GM12878 (cell line): ENCODE data around the gene INPP4B. TPM values are rescaled to one million over a fixed set of nuclear protein-coding genes. Genes with fewer than 3 reads are reported as not detected.

Source experiments
- ATAC-seq: fragments of 200-7000 bp; cut with Tn5 transposase; 3 replicates; pipeline ENCODE4 v1.9.1; 2020; ENCODE audit warnings: mild to moderate bottlenecking, moderate library complexity
- BruUV-seq: library from RNA; stranded (reverse); fragments of 400-500 nt; replicated peaks from 2 replicates; lab custom pipeline; 2021; lab: Mats Ljungman, UMichigan
- CTCF ChIA-PET: fragments of 300-600 bp; sonication (Branson Sonifier 250); formaldehyde crosslinking; extraction: SDS; loops from one replicate; lab custom pipeline; 2021; ENCODE audit warnings: inconsistent platforms; lab: Yijun Ruan, JAX
- POLR2A ChIA-PET: fragments of 350-600 bp; formaldehyde crosslinking; extraction: SDS; loops from one replicate; lab custom pipeline; 2021; ENCODE audit warnings: inconsistent platforms; lab: Charles Lee
- RAD21 ChIA-PET: fragments of 300-600 bp; sonication (Branson Sonifier 250); formaldehyde crosslinking; loops from one replicate; lab custom pipeline; 2023; ENCODE audit warnings: antibody characterized with exemption; ENCODE audit not compliant: unreplicated experiment; lab: Charles Lee
- SMC1A ChIA-PET: fragments of 300-600 bp; sonication (Branson Sonifier 250); formaldehyde crosslinking; loops from one replicate; lab custom pipeline; 2023; ENCODE audit not compliant: unreplicated experiment, uncharacterized antibody; lab: Charles Lee
- DNase-seq: peaks from one replicate; pipeline ENCODE4 v3.0.0-alpha.2; 2011; ENCODE audit warnings: low read depth, low spot score
- FAIRE-seq: peaks from 3 replicates; lab custom pipeline; 2011; peaks lifted over from hg19 to GRCh38; lab: Jason Lieb, UNC
- H2AFZ ChIP-seq: 2 replicates; pipeline ENCODE4 v1.6.0; 2011; ENCODE audit warnings: low read depth, low read length, control low read depth; ENCODE audit not compliant: control insufficient read depth
- H3K27ac ChIP-seq: 2 replicates; pipeline ENCODE4 v1.5.1; 2011; ENCODE audit warnings: control low read depth; ENCODE audit not compliant: control insufficient read depth, insufficient read depth
- H3K27me3 ChIP-seq, 2 experiments: replicated peaks in 1 of 2; 2 replicates each; pipeline versions ENCODE4 v1.6.0 to v1.6.1; 2011; ENCODE audit warnings: low read length in 1 of 2; ENCODE audit not compliant: control insufficient read depth in 2 of 2, insufficient read depth in 2 of 2
- H3K36me3 ChIP-seq, 2 experiments: 2 replicates each; pipeline ENCODE4 v1.5.1; 2011; ENCODE audit warnings: low read length in 1 of 2; ENCODE audit not compliant: control insufficient read depth in 2 of 2, insufficient read depth in 2 of 2
- H3K4me1 ChIP-seq: 2 replicates; pipeline ENCODE4 v1.6.1; 2011; ENCODE audit warnings: mild to moderate bottlenecking, low read length, moderate library complexity, mixed read lengths; ENCODE audit not compliant: control insufficient read depth, insufficient read depth
- H3K4me2 ChIP-seq: 2 replicates; pipeline ENCODE4 v1.6.0; 2011; ENCODE audit warnings: control low read depth; ENCODE audit not compliant: control insufficient read depth, insufficient read depth
- H3K4me3 ChIP-seq: fragments of 200-600 bp; sonication (generic); 2 replicates; pipeline ENCODE4 v1.5.1; 2016
- H3K79me2 ChIP-seq: 2 replicates; pipeline ENCODE4 v1.6.0; 2011; ENCODE audit warnings: low read length; ENCODE audit not compliant: control insufficient read depth, insufficient read depth
- H3K9ac ChIP-seq: 2 replicates; pipeline ENCODE4 v1.8.0; 2011; ENCODE audit warnings: low read length, control low read depth, mixed read lengths; ENCODE audit not compliant: control insufficient read depth, insufficient read depth
- H3K9me3 ChIP-seq: replicated peaks from 3 replicates; pipeline ENCODE4 v1.5.1; 2011; ENCODE audit warnings: mild to moderate bottlenecking, low read length; ENCODE audit not compliant: control insufficient read depth, insufficient read depth
- H4K20me1 ChIP-seq: 2 replicates; pipeline ENCODE4 v1.6.0; 2011; ENCODE audit not compliant: control insufficient read depth, insufficient read depth
- BCL11A ChIP-seq: IDR thresholded peaks from 2 replicates; pipeline ENCODE4 v1.6.1; 2011; ENCODE audit warnings: low read depth, low read length
- BHLHE40 ChIP-seq, 2 experiments: fragments of 450-650 bp in 1 of 2; IDR thresholded peaks; 2 replicates each; pipeline ENCODE4 v1.6.1; 2011 to 2017; ENCODE audit warnings: low read depth in 2 of 2, borderline replicate concordance in 1 of 2, improper control_type of control experiment in 1 of 2, low read length in 1 of 2, mild to moderate bottlenecking in 1 of 2
- CREB1 ChIP-seq: IDR thresholded peaks from 2 replicates; pipeline ENCODE4 v1.6.1; 2012; ENCODE audit warnings: low read depth, mild to moderate bottlenecking, inconsistent platforms
- FOXM1 ChIP-seq: IDR thresholded peaks from 2 replicates; pipeline ENCODE4 v1.6.1; 2012; ENCODE audit warnings: low read depth, mild to moderate bottlenecking, inconsistent platforms, low read length, moderate library complexity
- GATAD2B ChIP-seq: fragments of 450-650 bp; conservative IDR thresholded peaks from 2 replicates; pipeline ENCODE4 v1.6.1; 2017; ENCODE audit warnings: low read depth, mild to moderate bottlenecking, moderate library complexity
- HCFC1 ChIP-seq: fragments of 150-350 bp; IDR thresholded peaks from 2 replicates; pipeline ENCODE4 v1.6.1; 2014; ENCODE audit warnings: low read length
- NR2F1 ChIP-seq: fragments of 450-650 bp; conservative IDR thresholded peaks from 2 replicates; pipeline ENCODE4 v1.6.1; 2017; ENCODE audit warnings: mild to moderate bottlenecking
- PAX5 ChIP-seq: IDR thresholded peaks from 2 replicates; pipeline ENCODE4 v1.6.1; 2011; ENCODE audit warnings: low read depth, low read length, borderline replicate concordance
- REST ChIP-seq: IDR thresholded peaks from 2 replicates; pipeline ENCODE4 v1.6.1; 2012; ENCODE audit warnings: mild to moderate bottlenecking, low read depth, low read length
- SUPT20H ChIP-seq: IDR thresholded peaks from 2 replicates; pipeline ENCODE4 v1.6.1; 2011; ENCODE audit warnings: low read depth, mild to moderate bottlenecking, low read length, moderate library complexity, borderline replicate concordance; ENCODE audit not compliant: control insufficient read depth
- ZBTB4 ChIP-seq: fragments of 450-650 bp; formaldehyde crosslinking; IDR thresholded peaks from 2 replicates; pipeline ENCODE4 v1.4.0; 2022; ENCODE audit warnings: mild to moderate bottlenecking, moderate library complexity
- in situ Hi-C: fragments of 300-500 bp; cut with MboI; formaldehyde crosslinking; loops from 9 replicates; pipeline ENCODE4 v1.14.3; 2018; ENCODE audit warnings: mixed read lengths
- intact Hi-C: fragments of 100-400 bp; cut with micrococcal nuclease; formaldehyde crosslinking; loops from one replicate; pipeline ENCODE4 v1.14.2; 2022; ENCODE audit not compliant: unreplicated experiment
- polyA plus RNA-seq, 11 experiments: library from polyadenylated mRNA; depleted of rRNA in 4 of 11; unstranded in 6 of 11; stranded (reverse) in 5 of 11; fragments of >200 nt; fragmentation: Nextera tagmentation in 4 of 11; fragmentation: Illumina TruSeq in 1 of 11; extraction: Ambion mirVana in 4 of 11; extraction: Trizol in 1 of 11; gene quantifications; 1 replicate in 1 of 11; 2 replicates in 10 of 11; pipeline versions ENCODE4 v1.2.1 to v1.2.3, GENCODE V29; 2011 to 2016; ENCODE audit warnings: inconsistent platforms in 2 of 11, missing spikeins in 2 of 11, low read depth in 1 of 11
- total RNA-seq, 4 experiments: library from RNA; depleted of rRNA in 3 of 4; stranded (reverse); fragments of >200 nt in 3 of 4; fragmentation: Illumina TruSeq in 1 of 4; extraction: Trizol in 1 of 4; gene quantifications; 2 replicates each; pipeline versions ENCODE4 v1.2.1 to v1.2.3, GENCODE V29; 2013 to 2021
- TF ChIP-seq, protein P1 (sequence below): fragments of 450-650 bp; IDR thresholded peaks from 2 replicates; pipeline ENCODE4 v1.6.1; 2017; ENCODE audit warnings: antibody characterized with exemption, mild to moderate bottlenecking, moderate library complexity

Gene INPP4B
- total and polyA plus RNA-seq, 10 of the 15 experiments (the other 5 are each of a cell fraction or from before 2014, with no cell fraction given), result 0.53 to 11.2 (median 0.95) TPM

DNA sequence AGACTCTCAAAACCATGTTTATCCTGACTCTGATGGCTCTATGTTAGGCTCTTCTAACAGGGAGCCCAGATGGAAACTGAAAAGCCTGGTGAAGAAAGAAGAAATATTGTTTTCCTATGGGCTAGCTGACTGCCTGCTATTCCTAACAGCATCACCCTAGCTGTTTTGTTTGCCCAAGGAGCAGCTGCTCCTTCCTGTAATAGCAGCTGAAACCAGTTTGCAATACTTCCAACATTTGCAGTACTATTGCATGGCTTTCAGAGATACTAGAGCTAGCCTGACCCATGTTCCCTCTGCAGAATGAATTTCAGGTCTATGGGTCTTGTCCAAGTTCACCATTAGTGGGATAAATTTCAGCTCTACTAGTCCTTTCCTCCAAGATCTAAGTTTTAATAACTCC, 495.2 kb downstream of the INPP4B start:
- no peaks in the 10 kb centered on the region for H3K27me3 ChIP-seq
- ATAC-seq (no peak), DNase-seq (no peak), FAIRE-seq (no peak)
- SMC1A ChIA-PET, result interaction anchor here (0.6 to 7.3 kb wide), 35 partner anchors 9 to 375 kb away, joined by 3 to 120 read pairs (median 7); no protein-coding TSS in a partner anchor
- intact Hi-C loops (loop anchor here (2.0 to 10.0 kb wide), 4 partner anchors 224 to 1044 kb away; no protein-coding TSS in a partner anchor), in situ Hi-C loops (loop anchor here (10.0 kb wide), 2 partner anchors 364 to 494 kb away; partner anchors contain the start of gene INPP4B)
- CTCF ChIA-PET, result interaction anchor here (0.9 to 10.0 kb wide), 17 partner anchors 10 to 1044 kb away, joined by 3 to 135 read pairs (median 5); no protein-coding TSS in a partner anchor
- no peaks in the 10 kb centered on the region for H4K20me1 ChIP-seq
- H3K4me1 ChIP-seq, result no peaks in the 10 kb centered on the region
- no peak overlapping the region for H3K4me2 ChIP-seq
- no peak overlapping the region for H3K4me3 ChIP-seq
- H3K27ac ChIP-seq, result no peak overlapping the region
- H3K79me2 ChIP-seq, result no peaks in the 10 kb centered on the region
- BruUV-seq, result no TSS peak
- H3K36me3 ChIP-seq, result no peaks in the 10 kb centered on the region
- no peaks in the 10 kb centered on the region for H3K9me3 ChIP-seq
- H2AFZ ChIP-seq, result no peak overlapping the region
- POLR2A ChIA-PET, result interaction anchor here (1.0 to 2.0 kb wide), 3 partner anchors 55 to 217 kb away, joined by 3 to 5 read pairs (median 4); no protein-coding TSS in a partner anchor
- no peak overlapping the region for H3K9ac ChIP-seq
- TF ChIP-seq BHLHE40 (IDR thresholded peaks at IDR 0.05; ENCODE audit: borderline replicate concordance in 1 of 2, low read depth in 2 of 2, low read length in 1 of 2) (no peak), ZBTB4 (no peak), SUPT20H (no peak), PAX5 (no peak), BCL11A (no peak), REST (no peak), FOXM1 (no peak), GATAD2B (no peak), HCFC1 (no peak), CREB1 (no peak), NR2F1 (no peak)
- TF ChIP-seq, protein P1, sequence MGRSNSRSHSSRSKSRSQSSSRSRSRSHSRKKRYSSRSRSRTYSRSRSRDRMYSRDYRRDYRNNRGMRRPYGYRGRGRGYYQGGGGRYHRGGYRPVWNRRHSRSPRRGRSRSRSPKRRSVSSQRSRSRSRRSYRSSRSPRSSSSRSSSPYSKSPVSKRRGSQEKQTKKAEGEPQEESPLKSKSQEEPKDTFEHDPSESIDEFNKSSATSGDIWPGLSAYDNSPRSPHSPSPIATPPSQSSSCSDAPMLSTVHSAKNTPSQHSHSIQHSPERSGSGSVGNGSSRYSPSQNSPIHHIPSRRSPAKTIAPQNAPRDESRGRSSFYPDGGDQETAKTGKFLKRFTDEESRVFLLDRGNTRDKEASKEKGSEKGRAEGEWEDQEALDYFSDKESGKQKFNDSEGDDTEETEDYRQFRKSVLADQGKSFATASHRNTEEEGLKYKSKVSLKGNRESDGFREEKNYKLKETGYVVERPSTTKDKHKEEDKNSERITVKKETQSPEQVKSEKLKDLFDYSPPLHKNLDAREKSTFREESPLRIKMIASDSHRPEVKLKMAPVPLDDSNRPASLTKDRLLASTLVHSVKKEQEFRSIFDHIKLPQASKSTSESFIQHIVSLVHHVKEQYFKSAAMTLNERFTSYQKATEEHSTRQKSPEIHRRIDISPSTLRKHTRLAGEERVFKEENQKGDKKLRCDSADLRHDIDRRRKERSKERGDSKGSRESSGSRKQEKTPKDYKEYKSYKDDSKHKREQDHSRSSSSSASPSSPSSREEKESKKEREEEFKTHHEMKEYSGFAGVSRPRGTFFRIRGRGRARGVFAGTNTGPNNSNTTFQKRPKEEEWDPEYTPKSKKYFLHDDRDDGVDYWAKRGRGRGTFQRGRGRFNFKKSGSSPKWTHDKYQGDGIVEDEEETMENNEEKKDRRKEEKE, result no peak
- RAD21 ChIA-PET, result interaction anchor here (0.7 to 8.0 kb wide), 24 partner anchors 9 to 1044 kb away, joined by 3 to 133 read pairs (median 4); no protein-coding TSS in a partner anchor
